CD8-positive, alpha-beta memory T cell (primary cell): ENCODE results near the gene TM6SF1. TPM values are rescaled to one million over a fixed set of nuclear protein-coding genes. Genes with fewer than 3 reads are reported as not detected.

ENCODE experiments used
- CTCF ChIA-PET: fragments of 350-600 bp; sonication (Branson Sonifier 250); formaldehyde crosslinking; loops from one replicate; lab custom pipeline; 2021; ENCODE audit warnings: antibody characterized with exemption; lab: Charles Lee
- POLR2A ChIA-PET: fragments of 350-600 bp; sonication (Branson Sonifier 250); formaldehyde crosslinking; loops from one replicate; lab custom pipeline; 2021; ENCODE audit warnings: antibody characterized with exemption; lab: Charles Lee
- DNase-seq, 5 donors: peaks; one replicate each; pipeline versions ENCODE4 v3.0.0 to v3.0.0-alpha.2; 2020 to 2022; ENCODE audit warnings: mixed read lengths in 1 of 5
- H3K27ac ChIP-seq: one replicate; pipeline ENCODE4 v1.7.0; 2013; ENCODE audit warnings: low read depth, mild to moderate bottlenecking, low read length, moderate library complexity
- H3K27me3 ChIP-seq: 2 replicates; pipeline ENCODE4 v1.7.0; 2013; ENCODE audit warnings: low read length, mild to moderate bottlenecking; ENCODE audit not compliant: insufficient read depth, poor library complexity, severe bottlenecking
- H3K36me3 ChIP-seq: 2 replicates; pipeline ENCODE4 v1.7.0; 2013; ENCODE audit warnings: mild to moderate bottlenecking, low read length, moderate library complexity; ENCODE audit not compliant: insufficient read depth
- H3K4me1 ChIP-seq: 2 replicates; pipeline ENCODE4 v1.7.0; 2013; ENCODE audit warnings: mild to moderate bottlenecking, low read length, moderate library complexity; ENCODE audit not compliant: insufficient read depth
- H3K4me3 ChIP-seq: 2 replicates; pipeline ENCODE4 v1.7.0; 2013; ENCODE audit warnings: mild to moderate bottlenecking, low read length
- H3K9me3 ChIP-seq: 2 replicates; pipeline ENCODE4 v1.7.0; 2013; ENCODE audit warnings: mild to moderate bottlenecking, low read length
- H3K27ac Mint-ChIP-seq, 8 donors: one replicate each; pipeline ENCODE4 v1.8.0; 2020 to 2021; ENCODE audit warnings: mixed read lengths in 8 of 8, mild to moderate bottlenecking in 6 of 8, inconsistent platforms in 3 of 8, moderate library complexity in 3 of 8
- H3K27me3 Mint-ChIP-seq, 2 donors: one replicate each; pipeline ENCODE4 v1.8.0; 2020 to 2021; ENCODE audit warnings: mixed read lengths in 2 of 2, mild to moderate bottlenecking in 1 of 2, moderate library complexity in 1 of 2
- H3K36me3 Mint-ChIP-seq, 3 donors: one replicate each; pipeline ENCODE4 v1.8.0; 2020 to 2021; ENCODE audit warnings: mixed read lengths in 3 of 3, inconsistent platforms in 1 of 3, mild to moderate bottlenecking in 1 of 3
- H3K4me1 Mint-ChIP-seq, 3 donors: one replicate each; pipeline ENCODE4 v1.8.0; 2020 to 2021; ENCODE audit warnings: mixed read lengths in 3 of 3, inconsistent platforms in 1 of 3, mild to moderate bottlenecking in 1 of 3
- H3K4me3 Mint-ChIP-seq, 7 donors: one replicate each; pipeline ENCODE4 v1.8.0; 2020 to 2021; ENCODE audit warnings: mixed read lengths in 7 of 7, mild to moderate bottlenecking in 6 of 7, moderate library complexity in 4 of 7, inconsistent platforms in 2 of 7
- H3K9me3 Mint-ChIP-seq, 5 donors: one replicate each; pipeline ENCODE4 v1.8.0; 2020 to 2022; ENCODE audit warnings: mixed read lengths in 5 of 5, mild to moderate bottlenecking in 3 of 5, moderate library complexity in 2 of 5, inconsistent platforms in 1 of 5
- polyA plus RNA-seq: library from polyadenylated mRNA; unstranded; fragments of 300-500 nt; fragmentation: Illumina TruSeq; gene quantifications from one replicate; pipeline ENCODE4 v1.2.3, GENCODE V29; 2021
- total RNA-seq, 2 experiments: library from RNA; stranded (reverse); gene quantifications; one replicate each; pipeline ENCODE4 v1.2.3, GENCODE V29; 2021

Gene TM6SF1
- under 1 TPM; 0.55 to 0.78 TPM for total RNA-seq
- polyA plus RNA-seq = 0.26 TPM

GRCh38 chr15:83106994-83107840 lies at the start of gene TM6SF1:
TM6SF1 (plus strand) TSS chr15:83107645; CDS start chr15:83107681, 36 bp downstream.
- H3K27ac Mint-ChIP-seq = no peak within 1 kb of the TSS
- Histone ChIP-seq H3K27me3 (peaks cover 5% of the 10 kb centered on the region), H3K4me3 (peak within 1 kb of the TSS; percentile 37), H3K27ac (no peak within 1 kb of the TSS), H3K36me3 (no peaks in the 10 kb centered on the region), H3K9me3 (no peaks in the 10 kb centered on the region), H3K4me1 (peaks cover 7% of the 10 kb centered on the region)
- ChIA-PET POLR2A (no interaction called here), CTCF (interaction anchor here (0.7 kb wide), 1 partner anchor 26 kb away, joined by 3 read pairs; no protein-coding TSS in a partner anchor)
- H3K9me3 Mint-ChIP-seq = peaks cover 0 to 3% (median 0%) of the 10 kb centered on the region in 5 donors
- H3K4me3 Mint-ChIP-seq = peak within 1 kb of the TSS; percentile 43 to 76 (median 66)
- H3K4me1 Mint-ChIP-seq = peaks cover 13 to 17% (median 14%) of the 10 kb centered on the region in 3 donors
- peaks cover 0 to 6% (median 0%) of the 10 kb centered on the region in 3 donors for H3K36me3 Mint-ChIP-seq
- peak in 1 of 5 donors; percentile 5 for DNase-seq
- peaks cover 54 to 69% of the 10 kb centered on the region in 2 donors for H3K27me3 Mint-ChIP-seq

- Histone ChIP-seq H3K9me3 (no peaks in the 10 kb centered on the region), H3K27ac (no peak overlapping the region), H3K4me3 (no peak overlapping the region), H3K36me3 (peaks cover 4% of the 10 kb centered on the region), H3K4me1 (peaks cover 23% of the 10 kb centered on the region), H3K27me3 (no peaks in the 10 kb centered on the region)
- Mint-ChIP-seq H3K27ac (peak overlapping the region in 3 of 8 donors; percentile 29 to 61 (median 55)), H3K4me1 (peaks cover 26 to 42% (median 37%) of the 10 kb centered on the region in 3 donors), H3K9me3 (no peaks in the 10 kb centered on the region), H3K4me3 (no peak overlapping the region), H3K36me3 (peaks cover 0 to 54% (median 9%) of the 10 kb centered on the region in 3 donors), H3K27me3 (no peaks in the 10 kb centered on the region)
- CTCF ChIA-PET = interaction anchor here (1.7 kb wide), 1 partner anchor 9 kb away, joined by 5 read pairs; the partner anchor contains the start of gene BTBD1
- POLR2A ChIA-PET = no interaction called here
- no peak for DNase-seq
These were observed 49.6 kb upstream of the TM6SF1 start for GRCh38 chr15:83057696-83058376.

GRCh38 chr15:83061680-83062079 lies 45.8 kb upstream of the TM6SF1 start:
- H3K9me3 Mint-ChIP-seq = no peaks in the 10 kb centered on the region
- H3K36me3 Mint-ChIP-seq = peaks cover 0 to 25% (median 2%) of the 10 kb centered on the region in 3 donors
- Histone ChIP-seq H3K9me3 (no peaks in the 10 kb centered on the region), H3K27me3 (no peaks in the 10 kb centered on the region), H3K36me3 (no peaks in the 10 kb centered on the region), H3K27ac (no peak overlapping the region), H3K4me3 (no peak overlapping the region), H3K4me1 (peaks cover 52% of the 10 kb centered on the region)
- no peak for DNase-seq
- H3K4me1 Mint-ChIP-seq = peaks cover 29 to 36% (median 31%) of the 10 kb centered on the region in 3 donors
- no peak overlapping the region for H3K27ac Mint-ChIP-seq
- CTCF ChIA-PET = no interaction called here
- H3K27me3 Mint-ChIP-seq = no peaks in the 10 kb centered on the region
- no peak overlapping the region for H3K4me3 Mint-ChIP-seq
- POLR2A ChIA-PET = no interaction called here

GRCh38 chr15:83062768-83063180 lies 44.7 kb upstream of the TM6SF1 start:
- POLR2A ChIA-PET = no interaction called here
- CTCF ChIA-PET = no interaction called here
- no peaks in the 10 kb centered on the region for H3K27me3 Mint-ChIP-seq
- no peaks in the 10 kb centered on the region for H3K9me3 Mint-ChIP-seq
- Histone ChIP-seq H3K9me3 (no peaks in the 10 kb centered on the region), H3K4me1 (peaks cover 53% of the 10 kb centered on the region), H3K36me3 (no peaks in the 10 kb centered on the region), H3K4me3 (no peak overlapping the region), H3K27ac (no peak overlapping the region), H3K27me3 (no peaks in the 10 kb centered on the region)
- no peak for DNase-seq
- H3K4me3 Mint-ChIP-seq = no peak overlapping the region
- H3K27ac Mint-ChIP-seq = no peak overlapping the region
- H3K4me1 Mint-ChIP-seq = peaks cover 19 to 26% (median 20%) of the 10 kb centered on the region in 3 donors
- peaks cover 0 to 14% (median 0%) of the 10 kb centered on the region in 3 donors for H3K36me3 Mint-ChIP-seq

GRCh38 chr15:83063551-83063950 lies 43.9 kb upstream of the TM6SF1 start:
- Mint-ChIP-seq H3K4me3 (no peak overlapping the region), H3K27me3 (no peaks in the 10 kb centered on the region), H3K36me3 (peaks cover 0 to 11% (median 0%) of the 10 kb centered on the region in 3 donors), H3K4me1 (peaks cover 12 to 25% (median 16%) of the 10 kb centered on the region in 3 donors), H3K9me3 (no peaks in the 10 kb centered on the region), H3K27ac (no peak overlapping the region)
- ChIA-PET CTCF (no interaction called here), POLR2A (no interaction called here)
- H3K4me3 ChIP-seq = peak overlapping the region; percentile 8
- no peaks in the 10 kb centered on the region for H3K27me3 ChIP-seq
- H3K36me3 ChIP-seq = no peaks in the 10 kb centered on the region
- no peak for DNase-seq
- peaks cover 50% of the 10 kb centered on the region for H3K4me1 ChIP-seq
- H3K9me3 ChIP-seq = no peaks in the 10 kb centered on the region
- no peak overlapping the region for H3K27ac ChIP-seq

GRCh38 chr15:83064859-83065258 lies 42.6 kb upstream of the TM6SF1 start:
- peaks cover 0 to 5% (median 0%) of the 10 kb centered on the region in 3 donors for H3K36me3 Mint-ChIP-seq
- peak overlapping the region in 6 of 8 donors; percentile 33 to 88 (median 76) for H3K27ac Mint-ChIP-seq
- DNase-seq = peak in 1 of 5 donors; percentile 10
- peak overlapping the region; percentile 78 for H3K4me3 ChIP-seq
- peaks cover 0 to 20% (median 8%) of the 10 kb centered on the region in 3 donors for H3K4me1 Mint-ChIP-seq
- ChIA-PET POLR2A (no interaction called here), CTCF (interaction anchor here (1.9 kb wide), 1 partner anchor 54 kb away, joined by 6 read pairs; the partner anchor contains the start of gene C15orf40)
- H3K9me3 ChIP-seq = no peaks in the 10 kb centered on the region
- no peaks in the 10 kb centered on the region for H3K27me3 ChIP-seq
- peaks cover 0 to 5% (median 0%) of the 10 kb centered on the region in 5 donors for H3K9me3 Mint-ChIP-seq
- peaks cover 50% of the 10 kb centered on the region for H3K4me1 ChIP-seq
- no peaks in the 10 kb centered on the region for H3K36me3 ChIP-seq
- no peaks in the 10 kb centered on the region for H3K27me3 Mint-ChIP-seq
- H3K4me3 Mint-ChIP-seq = peak overlapping the region in 1 of 7 donors; percentile 89
- peak overlapping the region; percentile 88 for H3K27ac ChIP-seq

GRCh38 chr15:83065431-83065830 lies 42.0 kb upstream of the TM6SF1 start:
- H3K4me1 Mint-ChIP-seq = peaks cover 0 to 20% (median 8%) of the 10 kb centered on the region in 3 donors
- Histone ChIP-seq H3K27me3 (no peaks in the 10 kb centered on the region), H3K27ac (peak overlapping the region; percentile 88), H3K9me3 (no peaks in the 10 kb centered on the region), H3K36me3 (no peaks in the 10 kb centered on the region), H3K4me1 (peaks cover 50% of the 10 kb centered on the region), H3K4me3 (peak overlapping the region; percentile 78)
- peak overlapping the region; percentile 37 to 91 (median 86) for H3K27ac Mint-ChIP-seq
- peaks cover 0 to 5% (median 0%) of the 10 kb centered on the region in 3 donors for H3K36me3 Mint-ChIP-seq
- no peak for DNase-seq
- H3K27me3 Mint-ChIP-seq = no peaks in the 10 kb centered on the region
- ChIA-PET POLR2A (no interaction called here), CTCF (interaction anchor here (1.9 kb wide), 1 partner anchor 55 kb away, joined by 6 read pairs; the partner anchor contains the start of gene C15orf40)
- H3K4me3 Mint-ChIP-seq = peak overlapping the region in 1 of 7 donors; percentile 89
- peaks cover 0 to 5% (median 0%) of the 10 kb centered on the region in 5 donors for H3K9me3 Mint-ChIP-seq
